WTC11 (cell line): ENCODE data around the gene MAP3K10. TPM values are rescaled to one million over a fixed set of nuclear protein-coding genes. Genes with fewer than 3 reads are reported as not detected.

ENCODE experiments used
- ATAC-seq: fragments of 200-7000 bp; cut with Tn5 transposase; 2 replicates; pipeline ENCODE4 v1.10.0; 2021; ENCODE audit warnings: mild to moderate bottlenecking, moderate library complexity
- CTCF ChIA-PET: fragments of 300-600 bp; sonication (Branson Sonifier 250); formaldehyde crosslinking; loops from one replicate; lab custom pipeline; 2021; ENCODE audit warnings: antibody characterized with exemption; lab: Charles Lee
- POLR2A ChIA-PET: fragments of 350-600 bp; sonication (Branson Sonifier 250); formaldehyde crosslinking; loops from one replicate; lab custom pipeline; 2021; ENCODE audit warnings: antibody characterized with exemption; lab: Charles Lee
- DNase-seq: peaks from one replicate; pipeline ENCODE4 v3.0.0; 2021; ENCODE audit warnings: low spot score
- H3K27ac Mint-ChIP-seq: 2 replicates; pipeline ENCODE4 v1.8.0; 2021; ENCODE audit warnings: mixed read lengths
- H3K27me3 Mint-ChIP-seq: 2 replicates; pipeline ENCODE4 v1.8.0; 2021; ENCODE audit warnings: low read depth, mild to moderate bottlenecking, moderate library complexity, mixed read lengths
- H3K36me3 Mint-ChIP-seq: 2 replicates; pipeline ENCODE4 v1.8.0; 2021; ENCODE audit warnings: mixed read lengths
- H3K4me1 Mint-ChIP-seq: 2 replicates; pipeline ENCODE4 v1.8.0; 2022; ENCODE audit warnings: mixed read lengths
- H3K4me3 Mint-ChIP-seq: 2 replicates; pipeline ENCODE4 v1.8.0; 2021; ENCODE audit warnings: mild to moderate bottlenecking, moderate library complexity, mixed read lengths
- H3K9me3 Mint-ChIP-seq: 2 replicates; pipeline ENCODE4 v1.8.0; 2021; ENCODE audit warnings: mixed read lengths
- ELF4 ChIP-seq: sonication (generic); formaldehyde crosslinking; IDR thresholded peaks from 2 replicates; pipeline ENCODE4 v1.8.1; 2022; ENCODE audit warnings: low read depth, mild to moderate bottlenecking, moderate library complexity, missing genetic modification reagents
- ESRRA ChIP-seq: sonication (generic); formaldehyde crosslinking; IDR thresholded peaks from 2 replicates; pipeline ENCODE4 v1.8.1; 2022; ENCODE audit warnings: mild to moderate bottlenecking, missing genetic modification reagents, borderline replicate concordance
- FOXJ3 ChIP-seq: sonication (generic); formaldehyde crosslinking; IDR thresholded peaks from 2 replicates; pipeline ENCODE4 v1.9.0; 2021; ENCODE audit warnings: missing genetic modification reagents, mild to moderate bottlenecking, borderline replicate concordance
- FOXK1 ChIP-seq: sonication (generic); formaldehyde crosslinking; IDR thresholded peaks from 2 replicates; pipeline ENCODE4 v1.8.0; 2022; ENCODE audit warnings: mild to moderate bottlenecking, moderate library complexity, missing genetic modification reagents
- GABPB1 ChIP-seq: sonication (generic); formaldehyde crosslinking; IDR thresholded peaks from 2 replicates; pipeline ENCODE4 v1.8.1; 2023; ENCODE audit warnings: mild to moderate bottlenecking, missing genetic modification reagents
- GTF2I ChIP-seq: fragments of 250-450 bp; sonication (Bioruptor Pico); conservative IDR thresholded peaks from 2 replicates; pipeline ENCODE4 v1.4.0; 2021; ENCODE audit warnings: mild to moderate bottlenecking
- HMGA2 ChIP-seq: fragments of 250-450 bp; sonication (Bioruptor Pico); IDR thresholded peaks from 2 replicates; pipeline ENCODE4 v1.4.0; 2021; ENCODE audit warnings: mild to moderate bottlenecking, moderate library complexity
- IRF2 ChIP-seq: sonication (generic); formaldehyde crosslinking; IDR thresholded peaks from 2 replicates; pipeline ENCODE4 v1.8.0; 2022; ENCODE audit warnings: low read depth, missing genetic modification reagents, borderline replicate concordance
- NFE2L1 ChIP-seq: sonication (generic); formaldehyde crosslinking; IDR thresholded peaks from 2 replicates; pipeline ENCODE4 v1.8.1; 2023; ENCODE audit warnings: missing genetic modification reagents
- OVOL2 ChIP-seq: fragments of 250-450 bp; sonication (Bioruptor Pico); IDR thresholded peaks from 2 replicates; pipeline ENCODE4 v1.9.0; 2021; ENCODE audit warnings: mild to moderate bottlenecking, borderline replicate concordance
- SMAD4 ChIP-seq: sonication (generic); formaldehyde crosslinking; IDR thresholded peaks from 2 replicates; pipeline ENCODE4 v1.8.0; 2022; ENCODE audit warnings: mild to moderate bottlenecking, missing genetic modification reagents
- TEAD1 ChIP-seq: sonication (generic); formaldehyde crosslinking; IDR thresholded peaks from 2 replicates; pipeline ENCODE4 v1.8.0; 2022; ENCODE audit warnings: mild to moderate bottlenecking, missing genetic modification reagents
- TEAD4 ChIP-seq: sonication (generic); formaldehyde crosslinking; IDR thresholded peaks from 2 replicates; pipeline ENCODE4 v1.8.0; 2022; ENCODE audit warnings: mild to moderate bottlenecking, missing genetic modification reagents
- ZNF396 ChIP-seq: fragments of 250-450 bp; sonication (Bioruptor Pico); IDR thresholded peaks from 2 replicates; pipeline ENCODE4 v1.8.0; 2021; ENCODE audit warnings: mild to moderate bottlenecking, moderate library complexity, borderline replicate concordance
- total RNA-seq: library from RNA; stranded (reverse); gene quantifications from 3 replicates; pipeline ENCODE4 v1.2.3, GENCODE V29; 2021
- TF ChIP-seq, protein P1 (sequence below): sonication (generic); formaldehyde crosslinking; IDR thresholded peaks from 2 replicates; pipeline ENCODE4 v1.8.1; 2022; ENCODE audit warnings: mild to moderate bottlenecking, missing genetic modification reagents, moderate library complexity, borderline replicate concordance
- TF ChIP-seq, protein P2 (sequence below): sonication (generic); formaldehyde crosslinking; IDR thresholded peaks from 2 replicates; pipeline ENCODE4 v1.8.1; 2023; ENCODE audit warnings: mild to moderate bottlenecking, missing genetic modification reagents, moderate library complexity
- TF ChIP-seq, protein P3 (sequence below): sonication (generic); formaldehyde crosslinking; IDR thresholded peaks from 2 replicates; pipeline ENCODE4 v1.8.1; 2023; ENCODE audit warnings: mild to moderate bottlenecking, missing genetic modification reagents, borderline replicate concordance
- TF ChIP-seq, protein P4 (sequence below): fragments of 250-450 bp; sonication (Bioruptor Pico); conservative IDR thresholded peaks from 2 replicates; pipeline ENCODE4 v1.9.0; 2021; ENCODE audit warnings: mild to moderate bottlenecking
- TF ChIP-seq, protein P5 (sequence below): sonication (generic); formaldehyde crosslinking; IDR thresholded peaks from 2 replicates; pipeline ENCODE4 v1.8.0; 2023; ENCODE audit warnings: missing genetic modification reagents, mild to moderate bottlenecking, borderline replicate concordance

Gene MAP3K10
- total RNA-seq, 1 experiment from 2014 or later, result 23.5 TPM

DNA sequence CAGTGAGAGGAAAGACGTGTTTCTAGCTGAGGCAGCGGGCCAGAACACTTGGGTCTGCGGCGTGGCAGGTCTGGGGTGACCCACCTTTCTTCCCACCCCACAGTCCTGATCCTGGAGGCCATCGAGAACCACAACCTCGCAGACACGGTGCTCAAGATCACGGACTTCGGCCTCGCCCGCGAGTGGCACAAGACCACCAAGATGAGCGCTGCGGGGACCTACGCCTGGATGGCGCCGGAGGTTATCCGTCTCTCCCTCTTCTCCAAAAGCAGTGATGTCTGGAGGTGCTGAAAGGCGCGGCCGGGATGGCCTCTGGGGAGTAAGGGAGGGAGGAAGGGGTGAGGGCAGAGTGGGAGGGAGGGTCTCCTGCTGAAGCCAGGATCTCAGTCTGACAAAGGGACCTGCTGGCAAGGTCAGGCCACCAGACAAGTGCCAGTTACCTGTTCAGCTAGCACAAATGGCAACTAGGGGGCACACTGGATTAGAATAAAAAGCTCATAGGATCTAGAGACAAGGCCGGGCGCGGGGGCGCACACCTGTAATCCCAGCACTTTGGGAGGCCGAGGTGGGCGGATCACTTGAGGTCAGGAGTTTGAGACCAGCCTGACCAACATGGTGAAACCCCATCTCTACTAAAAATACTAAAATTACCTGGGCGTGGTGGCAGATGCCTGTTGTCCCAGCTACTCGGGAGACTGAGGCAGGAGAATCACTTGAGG lies 7.2 kb downstream of the MAP3K10 start:
- no peak overlapping the region for H3K4me3 Mint-ChIP-seq
- ATAC-seq (no peak), DNase-seq (no peak)
- H3K27me3 Mint-ChIP-seq, result no peaks in the 10 kb centered on the region
- H3K4me1 Mint-ChIP-seq, result peaks cover 8% of the 10 kb centered on the region
- TF ChIP-seq IRF2 (CRISPR knock-in tag) (no peak), ZNF396 (CRISPR knock-in tag) (no peak), HMGA2 (no peak), TEAD1 (CRISPR knock-in tag) (no peak), ELF4 (no peak), FOXJ3 (CRISPR knock-in tag) (no peak), TEAD4 (CRISPR knock-in tag) (no peak)
- TF ChIP-seq, protein P1, sequence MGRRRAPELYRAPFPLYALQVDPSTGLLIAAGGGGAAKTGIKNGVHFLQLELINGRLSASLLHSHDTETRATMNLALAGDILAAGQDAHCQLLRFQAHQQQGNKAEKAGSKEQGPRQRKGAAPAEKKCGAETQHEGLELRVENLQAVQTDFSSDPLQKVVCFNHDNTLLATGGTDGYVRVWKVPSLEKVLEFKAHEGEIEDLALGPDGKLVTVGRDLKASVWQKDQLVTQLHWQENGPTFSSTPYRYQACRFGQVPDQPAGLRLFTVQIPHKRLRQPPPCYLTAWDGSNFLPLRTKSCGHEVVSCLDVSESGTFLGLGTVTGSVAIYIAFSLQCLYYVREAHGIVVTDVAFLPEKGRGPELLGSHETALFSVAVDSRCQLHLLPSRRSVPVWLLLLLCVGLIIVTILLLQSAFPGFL, result no peak
- TF ChIP-seq, protein P2, sequence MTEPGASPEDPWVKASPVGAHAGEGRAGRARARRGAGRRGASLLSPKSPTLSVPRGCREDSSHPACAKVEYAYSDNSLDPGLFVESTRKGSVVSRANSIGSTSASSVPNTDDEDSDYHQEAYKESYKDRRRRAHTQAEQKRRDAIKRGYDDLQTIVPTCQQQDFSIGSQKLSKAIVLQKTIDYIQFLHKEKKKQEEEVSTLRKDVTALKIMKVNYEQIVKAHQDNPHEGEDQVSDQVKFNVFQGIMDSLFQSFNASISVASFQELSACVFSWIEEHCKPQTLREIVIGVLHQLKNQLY (CRISPR knock-in tag), result no peak
- TF ChIP-seq, protein P3, sequence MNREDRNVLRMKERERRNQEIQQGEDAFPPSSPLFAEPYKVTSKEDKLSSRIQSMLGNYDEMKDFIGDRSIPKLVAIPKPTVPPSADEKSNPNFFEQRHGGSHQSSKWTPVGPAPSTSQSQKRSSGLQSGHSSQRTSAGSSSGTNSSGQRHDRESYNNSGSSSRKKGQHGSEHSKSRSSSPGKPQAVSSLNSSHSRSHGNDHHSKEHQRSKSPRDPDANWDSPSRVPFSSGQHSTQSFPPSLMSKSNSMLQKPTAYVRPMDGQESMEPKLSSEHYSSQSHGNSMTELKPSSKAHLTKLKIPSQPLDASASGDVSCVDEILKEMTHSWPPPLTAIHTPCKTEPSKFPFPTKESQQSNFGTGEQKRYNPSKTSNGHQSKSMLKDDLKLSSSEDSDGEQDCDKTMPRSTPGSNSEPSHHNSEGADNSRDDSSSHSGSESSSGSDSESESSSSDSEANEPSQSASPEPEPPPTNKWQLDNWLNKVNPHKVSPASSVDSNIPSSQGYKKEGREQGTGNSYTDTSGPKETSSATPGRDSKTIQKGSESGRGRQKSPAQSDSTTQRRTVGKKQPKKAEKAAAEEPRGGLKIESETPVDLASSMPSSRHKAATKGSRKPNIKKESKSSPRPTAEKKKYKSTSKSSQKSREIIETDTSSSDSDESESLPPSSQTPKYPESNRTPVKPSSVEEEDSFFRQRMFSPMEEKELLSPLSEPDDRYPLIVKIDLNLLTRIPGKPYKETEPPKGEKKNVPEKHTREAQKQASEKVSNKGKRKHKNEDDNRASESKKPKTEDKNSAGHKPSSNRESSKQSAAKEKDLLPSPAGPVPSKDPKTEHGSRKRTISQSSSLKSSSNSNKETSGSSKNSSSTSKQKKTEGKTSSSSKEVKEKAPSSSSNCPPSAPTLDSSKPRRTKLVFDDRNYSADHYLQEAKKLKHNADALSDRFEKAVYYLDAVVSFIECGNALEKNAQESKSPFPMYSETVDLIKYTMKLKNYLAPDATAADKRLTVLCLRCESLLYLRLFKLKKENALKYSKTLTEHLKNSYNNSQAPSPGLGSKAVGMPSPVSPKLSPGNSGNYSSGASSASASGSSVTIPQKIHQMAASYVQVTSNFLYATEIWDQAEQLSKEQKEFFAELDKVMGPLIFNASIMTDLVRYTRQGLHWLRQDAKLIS, result no peak
- CTCF ChIA-PET, result interaction anchor here (1.3 to 2.0 kb wide), 2 partner anchors 14 to 33 kb away, joined by 3 to 7 read pairs; no protein-coding TSS in a partner anchor
- H3K36me3 Mint-ChIP-seq, result peaks cover 9% of the 10 kb centered on the region
- no peaks in the 10 kb centered on the region for H3K9me3 Mint-ChIP-seq
- POLR2A ChIA-PET, result no interaction called here
- H3K27ac Mint-ChIP-seq, result no peak overlapping the region; the same call in 1 of the 2 replicates

DNA sequence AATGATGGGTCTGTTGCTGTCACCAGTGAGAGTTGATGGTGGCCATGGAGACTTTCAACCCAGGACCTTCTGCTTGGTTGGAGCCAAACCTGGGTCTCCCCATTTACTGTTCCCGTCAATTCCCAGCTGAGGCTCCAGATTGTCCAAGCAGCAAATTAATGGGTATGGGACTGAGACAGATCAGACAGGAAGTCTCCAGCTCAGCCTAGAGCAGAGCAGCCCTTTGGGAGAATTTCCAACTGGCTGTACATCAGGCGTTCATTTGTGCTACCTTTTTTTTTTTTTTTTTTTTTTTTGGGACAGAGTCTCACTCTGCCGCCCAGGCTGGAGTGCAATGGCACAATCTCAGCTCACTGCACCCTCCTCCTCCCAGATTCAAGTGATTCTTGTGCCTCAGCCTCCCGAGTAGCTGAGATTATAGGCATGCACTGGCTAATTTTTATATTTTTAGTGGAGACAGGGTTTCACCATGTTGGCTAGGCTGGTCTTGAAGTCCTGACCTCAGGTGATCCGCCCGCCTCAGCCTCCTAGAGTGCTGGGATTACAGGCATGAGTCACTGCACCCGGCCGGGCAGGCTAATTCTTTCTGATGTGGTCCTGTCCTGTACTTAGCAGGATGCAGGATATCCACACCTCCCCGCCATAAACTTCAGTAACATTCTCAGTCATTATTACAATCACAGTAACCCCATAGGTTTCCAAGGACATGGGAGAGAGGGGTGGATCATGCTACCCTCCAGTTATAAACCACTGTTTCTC lies 9.3 kb downstream of the MAP3K10 start:
- H3K27ac Mint-ChIP-seq, result no peak overlapping the region
- ATAC-seq (no peak), DNase-seq (no peak)
- peaks cover 6% of the 10 kb centered on the region for H3K9me3 Mint-ChIP-seq
- CTCF ChIA-PET, result interaction anchor here (0.6 to 2.5 kb wide), 3 partner anchors 8 to 35 kb away, joined by 3 to 15 read pairs (median 6); partner anchors contain the start of gene TTC9B
- POLR2A ChIA-PET, result interaction anchor here (0.7 kb wide), 1 partner anchor 9 kb away, joined by 9 read pairs; no protein-coding TSS in a partner anchor
- H3K36me3 Mint-ChIP-seq, result peaks cover 26% of the 10 kb centered on the region
- no peaks in the 10 kb centered on the region for H3K4me1 Mint-ChIP-seq
- no peak overlapping the region for H3K4me3 Mint-ChIP-seq
- no peaks in the 10 kb centered on the region for H3K27me3 Mint-ChIP-seq
- TF ChIP-seq FOXK1 (CRISPR knock-in tag) (no peak), GTF2I (no peak), SMAD4 (CRISPR knock-in tag) (no peak), OVOL2 (CRISPR knock-in tag) (no peak), ESRRA (no peak), GABPB1 (CRISPR knock-in tag) (no peak), NFE2L1 (CRISPR knock-in tag) (no peak)
- TF ChIP-seq, protein P4, sequence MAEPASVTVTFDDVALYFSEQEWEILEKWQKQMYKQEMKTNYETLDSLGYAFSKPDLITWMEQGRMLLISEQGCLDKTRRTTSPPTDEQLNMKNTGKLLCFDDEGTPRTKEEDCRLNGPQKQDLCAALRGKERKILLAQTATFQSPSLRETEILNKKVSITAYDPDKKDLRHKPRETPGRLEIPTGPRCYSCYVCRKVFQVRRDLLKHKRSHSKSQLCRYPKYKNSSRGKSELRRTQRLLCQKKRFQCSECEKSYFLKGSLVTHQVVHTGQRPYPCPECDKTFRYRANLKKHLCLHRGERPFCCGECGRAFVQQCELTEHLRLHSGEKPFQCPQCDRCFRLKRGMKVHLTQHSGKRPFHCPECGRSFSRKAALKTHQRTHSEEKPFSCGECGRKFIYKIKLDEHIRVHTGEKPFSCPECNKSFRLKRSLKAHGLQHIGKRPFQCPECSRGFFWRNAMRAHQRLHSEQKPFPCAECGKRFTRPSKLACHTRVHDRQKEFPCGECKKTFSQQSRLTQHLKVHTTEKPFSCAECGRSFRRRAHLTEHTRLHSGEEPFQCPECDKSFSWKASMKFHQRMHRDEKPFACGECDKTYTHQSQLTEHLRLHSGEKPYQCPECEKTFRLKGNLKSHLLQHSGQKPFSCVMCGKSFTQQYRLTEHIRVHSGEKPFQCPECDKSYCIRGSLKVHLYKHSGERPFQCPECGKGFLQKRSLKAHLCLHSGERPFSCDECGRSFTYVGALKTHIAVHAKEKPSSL, result no peak
- TF ChIP-seq, protein P5, sequence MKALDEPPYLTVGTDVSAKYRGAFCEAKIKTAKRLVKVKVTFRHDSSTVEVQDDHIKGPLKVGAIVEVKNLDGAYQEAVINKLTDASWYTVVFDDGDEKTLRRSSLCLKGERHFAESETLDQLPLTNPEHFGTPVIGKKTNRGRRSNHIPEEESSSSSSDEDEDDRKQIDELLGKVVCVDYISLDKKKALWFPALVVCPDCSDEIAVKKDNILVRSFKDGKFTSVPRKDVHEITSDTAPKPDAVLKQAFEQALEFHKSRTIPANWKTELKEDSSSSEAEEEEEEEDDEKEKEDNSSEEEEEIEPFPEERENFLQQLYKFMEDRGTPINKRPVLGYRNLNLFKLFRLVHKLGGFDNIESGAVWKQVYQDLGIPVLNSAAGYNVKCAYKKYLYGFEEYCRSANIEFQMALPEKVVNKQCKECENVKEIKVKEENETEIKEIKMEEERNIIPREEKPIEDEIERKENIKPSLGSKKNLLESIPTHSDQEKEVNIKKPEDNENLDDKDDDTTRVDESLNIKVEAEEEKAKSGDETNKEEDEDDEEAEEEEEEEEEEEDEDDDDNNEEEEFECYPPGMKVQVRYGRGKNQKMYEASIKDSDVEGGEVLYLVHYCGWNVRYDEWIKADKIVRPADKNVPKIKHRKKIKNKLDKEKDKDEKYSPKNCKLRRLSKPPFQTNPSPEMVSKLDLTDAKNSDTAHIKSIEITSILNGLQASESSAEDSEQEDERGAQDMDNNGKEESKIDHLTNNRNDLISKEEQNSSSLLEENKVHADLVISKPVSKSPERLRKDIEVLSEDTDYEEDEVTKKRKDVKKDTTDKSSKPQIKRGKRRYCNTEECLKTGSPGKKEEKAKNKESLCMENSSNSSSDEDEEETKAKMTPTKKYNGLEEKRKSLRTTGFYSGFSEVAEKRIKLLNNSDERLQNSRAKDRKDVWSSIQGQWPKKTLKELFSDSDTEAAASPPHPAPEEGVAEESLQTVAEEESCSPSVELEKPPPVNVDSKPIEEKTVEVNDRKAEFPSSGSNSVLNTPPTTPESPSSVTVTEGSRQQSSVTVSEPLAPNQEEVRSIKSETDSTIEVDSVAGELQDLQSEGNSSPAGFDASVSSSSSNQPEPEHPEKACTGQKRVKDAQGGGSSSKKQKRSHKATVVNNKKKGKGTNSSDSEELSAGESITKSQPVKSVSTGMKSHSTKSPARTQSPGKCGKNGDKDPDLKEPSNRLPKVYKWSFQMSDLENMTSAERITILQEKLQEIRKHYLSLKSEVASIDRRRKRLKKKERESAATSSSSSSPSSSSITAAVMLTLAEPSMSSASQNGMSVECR, result no peak
